Astrocyte of the cerebellum (primary cell): ENCODE data around the gene ASTL.

ENCODE experiments used
- DNase-seq: peaks from one replicate; pipeline ENCODE4 v3.0.0-alpha.2; 2011; ENCODE audit warnings: low read depth
- H3K4me3 ChIP-seq: 2 replicates; pipeline ENCODE4 v1.5.1; 2011; ENCODE audit warnings: mild to moderate bottlenecking, low read depth, low read length, moderate library complexity
- in situ Hi-C: cut with HindIII; loops from 2 replicates; pipeline ENCODE4 v1.10.0; 2017; ENCODE audit warnings: low sequenced_read_pairs
- TF ChIP-seq, protein P1 (sequence below): IDR thresholded peaks from 2 replicates; pipeline ENCODE4 v1.5.1; 2012; ENCODE audit warnings: low read length, low read depth, moderate library complexity, mild to moderate bottlenecking; ENCODE audit errors: missing control alignments

Gene ASTL

DNA sequence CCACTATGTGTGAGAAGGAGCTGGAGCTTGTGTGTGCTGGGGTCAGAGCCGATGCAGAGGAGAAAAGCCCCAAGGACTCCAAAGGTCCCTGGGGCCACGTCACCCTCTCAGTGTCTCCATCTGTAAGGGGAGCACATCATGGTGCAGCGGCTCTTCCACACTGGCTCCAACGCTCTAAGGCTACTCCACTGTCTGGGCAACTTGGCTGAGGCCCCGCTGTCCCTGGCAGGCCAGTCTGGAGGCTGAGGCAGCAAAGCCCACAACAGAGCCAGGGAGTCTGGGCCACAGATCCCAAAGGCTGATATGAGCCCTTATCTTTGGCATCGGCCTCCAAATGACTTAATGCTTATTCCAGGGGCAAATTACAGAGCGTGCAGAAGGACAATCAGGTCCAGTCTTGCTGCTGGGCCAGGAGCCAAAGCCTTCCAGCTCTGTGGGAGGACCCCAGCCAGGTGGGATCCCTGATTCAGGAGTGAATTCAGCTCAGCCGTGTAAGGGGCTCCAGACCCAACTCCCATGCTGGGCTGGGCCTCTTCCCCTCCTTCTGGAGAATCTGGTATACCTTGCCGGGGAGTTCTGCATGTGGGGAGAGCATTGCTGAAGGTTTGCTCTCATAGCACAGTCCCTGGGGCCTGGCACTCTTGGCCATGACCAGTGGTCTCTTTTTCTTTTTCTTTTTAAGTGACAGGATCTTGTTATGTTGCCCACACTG is 8.7 kb upstream of the ASTL start:
- no peak overlapping the region for H3K4me3 ChIP-seq
- no peak for DNase-seq
- TF ChIP-seq, protein P1, sequence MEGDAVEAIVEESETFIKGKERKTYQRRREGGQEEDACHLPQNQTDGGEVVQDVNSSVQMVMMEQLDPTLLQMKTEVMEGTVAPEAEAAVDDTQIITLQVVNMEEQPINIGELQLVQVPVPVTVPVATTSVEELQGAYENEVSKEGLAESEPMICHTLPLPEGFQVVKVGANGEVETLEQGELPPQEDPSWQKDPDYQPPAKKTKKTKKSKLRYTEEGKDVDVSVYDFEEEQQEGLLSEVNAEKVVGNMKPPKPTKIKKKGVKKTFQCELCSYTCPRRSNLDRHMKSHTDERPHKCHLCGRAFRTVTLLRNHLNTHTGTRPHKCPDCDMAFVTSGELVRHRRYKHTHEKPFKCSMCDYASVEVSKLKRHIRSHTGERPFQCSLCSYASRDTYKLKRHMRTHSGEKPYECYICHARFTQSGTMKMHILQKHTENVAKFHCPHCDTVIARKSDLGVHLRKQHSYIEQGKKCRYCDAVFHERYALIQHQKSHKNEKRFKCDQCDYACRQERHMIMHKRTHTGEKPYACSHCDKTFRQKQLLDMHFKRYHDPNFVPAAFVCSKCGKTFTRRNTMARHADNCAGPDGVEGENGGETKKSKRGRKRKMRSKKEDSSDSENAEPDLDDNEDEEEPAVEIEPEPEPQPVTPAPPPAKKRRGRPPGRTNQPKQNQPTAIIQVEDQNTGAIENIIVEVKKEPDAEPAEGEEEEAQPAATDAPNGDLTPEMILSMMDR = no peak
- in situ Hi-C loops = no loop called here

- TF ChIP-seq, protein P1 = no peak
- in situ Hi-C loops = no loop called here
- H3K4me3 ChIP-seq = no peak overlapping the region
- no peak for DNase-seq
These were observed 8.0 kb upstream of the ASTL start for GRCh38 chr2:96146153-96146880.

DNA sequence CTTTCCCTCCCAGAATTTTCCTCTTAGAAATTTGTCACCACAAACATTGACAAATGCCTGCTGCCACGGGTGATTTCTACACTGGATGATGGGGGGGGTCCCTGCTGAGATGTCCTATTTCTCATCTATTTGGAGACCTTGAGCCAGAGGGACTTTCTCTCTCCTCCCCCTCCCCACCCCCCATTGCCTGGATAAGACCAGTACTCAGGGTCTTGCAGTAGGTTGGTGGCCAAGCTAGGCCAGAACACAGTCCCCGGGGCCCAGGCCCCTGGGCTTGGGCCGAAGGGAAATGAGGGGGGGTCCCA is 7.5 kb upstream of the ASTL start:
- TF ChIP-seq, protein P1 = no peak
- H3K4me3 ChIP-seq = no peak overlapping the region
- in situ Hi-C loops = no loop called here
- DNase-seq = no peak

- H3K4me3 ChIP-seq = peak within 1 kb of the TSS; percentile 45
- in situ Hi-C loops = no loop called here
- TF ChIP-seq, protein P1 = no peak
- DNase-seq = no peak
These were observed 6.9 kb upstream of the ASTL start, which contains the start of gene DUSP2 for GRCh38 chr2:96145036-96145847. Gene DUSP2, minus strand, starts transcription at chr2:96145440. Its CDS starts 86 bp downstream, at chr2:96145354.

DNA sequence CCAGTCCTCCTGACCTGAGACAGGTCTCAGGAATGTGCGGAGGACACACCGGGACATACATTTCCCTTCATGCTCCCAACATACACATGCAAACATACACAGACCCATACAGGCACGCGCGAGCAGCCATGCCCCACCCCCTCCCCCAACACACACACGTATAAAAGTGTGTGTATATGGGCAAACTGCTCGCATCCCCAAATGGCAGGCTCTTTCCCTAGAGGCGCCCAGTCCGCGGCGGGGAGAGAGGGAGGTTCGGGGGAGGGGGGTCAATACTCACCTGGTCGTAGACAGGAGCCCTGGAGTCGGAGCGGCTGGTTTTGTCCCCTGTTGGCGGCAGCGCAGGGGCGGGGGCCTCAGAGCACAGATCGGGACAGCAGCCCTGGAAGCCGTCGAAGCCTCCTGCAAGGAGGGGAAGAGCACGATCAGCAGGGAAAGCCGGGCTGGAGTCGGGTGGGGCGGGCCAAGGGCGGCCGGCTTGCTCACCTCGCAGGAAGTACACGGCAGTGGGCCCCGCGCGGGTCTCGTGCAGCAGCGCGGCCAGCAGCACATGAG is 6.3 kb upstream of the ASTL start:
- in situ Hi-C loops = no loop called here
- DNase-seq = no peak
- TF ChIP-seq, protein P1 = no peak
- peak overlapping the region; percentile 45 for H3K4me3 ChIP-seq

GRCh38 chr2:96143848-96144480 is 5.7 kb upstream of the ASTL start:
- no peak for DNase-seq
- peak overlapping the region; percentile 45 for H3K4me3 ChIP-seq
- TF ChIP-seq, protein P1 = no peak
- in situ Hi-C loops = no loop called here
